Activated CD4-positive, alpha-beta T cell treated with anti-CD3 and anti-CD28 coated beads for 36 hours (primary cell): Measurements from ENCODE around the gene TPST1. TPM values are rescaled to one million over a fixed set of nuclear protein-coding genes. Genes with fewer than 3 reads are reported as not detected.

Source experiments
- ATAC-seq: fragments of 200-7000 bp; cut with Tn5 transposase; one replicate; pipeline ENCODE4 v1.10.0; 2021; ENCODE audit warnings: mild to moderate bottlenecking, moderate library complexity
- CTCF ChIA-PET: fragments of 350-600 bp; sonication (Branson Sonifier 250); formaldehyde crosslinking; loops from one replicate; lab custom pipeline; 2021; ENCODE audit warnings: antibody characterized with exemption; lab: Charles Lee
- POLR2A ChIA-PET: fragments of 350-600 bp; sonication (Branson Sonifier 250); formaldehyde crosslinking; loops from one replicate; lab custom pipeline; 2021; ENCODE audit warnings: antibody characterized with exemption, inconsistent platforms; lab: Charles Lee
- DNase-seq: peaks from one replicate; pipeline ENCODE4 v3.0.0-alpha.2; 2020
- H3K27ac Mint-ChIP-seq: one replicate; pipeline ENCODE4 v1.8.0; 2021; ENCODE audit warnings: mixed read lengths
- H3K27me3 Mint-ChIP-seq: one replicate; pipeline ENCODE4 v1.8.0; 2021; ENCODE audit warnings: mixed read lengths
- H3K36me3 Mint-ChIP-seq: one replicate; pipeline ENCODE4 v1.8.0; 2021; ENCODE audit warnings: low read depth, mixed read lengths
- H3K4me1 Mint-ChIP-seq: one replicate; pipeline ENCODE4 v1.8.0; 2021; ENCODE audit warnings: mixed read lengths
- H3K4me3 Mint-ChIP-seq: one replicate; pipeline ENCODE4 v1.8.0; 2021; ENCODE audit warnings: mild to moderate bottlenecking, moderate library complexity, mixed read lengths
- H3K9me3 Mint-ChIP-seq: one replicate; pipeline ENCODE4 v1.8.0; 2021; ENCODE audit warnings: low read depth, mixed read lengths
- intact Hi-C, 2 experiments: fragments of 100-400 bp; cut with DNase I in 1 of 2; cut with micrococcal nuclease in 1 of 2; formaldehyde crosslinking; loops; one replicate each; pipeline versions ENCODE4 v1.14.2 to v1.15.1; 2022 to 2024; cut with DNase I, micrococcal nuclease
- total RNA-seq, 2 experiments: library from RNA; stranded (reverse); gene quantifications; one replicate each; pipeline ENCODE4 v1.2.3, GENCODE V29; 2021

The TPST1 gene
- total RNA-seq, 2 experiments from 2014 or later: 1.0 to 1.1 TPM

- no peaks in the 10 kb centered on the region for H3K4me1 Mint-ChIP-seq
- intact Hi-C loops: no loop called here
- no peak for ATAC-seq
- peaks cover 2% of the 10 kb centered on the region for H3K36me3 Mint-ChIP-seq
- no peak for DNase-seq
- ChIA-PET CTCF (no interaction called here), POLR2A (no interaction called here)
- no peak overlapping the region for H3K27ac Mint-ChIP-seq
- no peak overlapping the region for H3K4me3 Mint-ChIP-seq
- no peaks in the 10 kb centered on the region for H3K27me3 Mint-ChIP-seq
- H3K9me3 Mint-ChIP-seq: peaks cover 6% of the 10 kb centered on the region
Measured at GRCh38 chr7:66297579-66297978, 92.4 kb downstream of the TPST1 start.

GRCh38 chr7:66301249-66301648, 96.1 kb downstream of the TPST1 start:
- DNase-seq: no peak
- CTCF ChIA-PET: interaction anchor here (0.7 kb wide), 1 partner anchor 10 kb away, joined by 3 read pairs; no protein-coding TSS in a partner anchor
- Mint-ChIP-seq H3K27ac (no peak overlapping the region), H3K9me3 (peaks cover 6% of the 10 kb centered on the region), H3K36me3 (peaks cover 2% of the 10 kb centered on the region), H3K4me1 (no peaks in the 10 kb centered on the region), H3K27me3 (no peaks in the 10 kb centered on the region), H3K4me3 (no peak overlapping the region)
- POLR2A ChIA-PET: no interaction called here
- no peak for ATAC-seq
- intact Hi-C loops: no loop called here

DNA sequence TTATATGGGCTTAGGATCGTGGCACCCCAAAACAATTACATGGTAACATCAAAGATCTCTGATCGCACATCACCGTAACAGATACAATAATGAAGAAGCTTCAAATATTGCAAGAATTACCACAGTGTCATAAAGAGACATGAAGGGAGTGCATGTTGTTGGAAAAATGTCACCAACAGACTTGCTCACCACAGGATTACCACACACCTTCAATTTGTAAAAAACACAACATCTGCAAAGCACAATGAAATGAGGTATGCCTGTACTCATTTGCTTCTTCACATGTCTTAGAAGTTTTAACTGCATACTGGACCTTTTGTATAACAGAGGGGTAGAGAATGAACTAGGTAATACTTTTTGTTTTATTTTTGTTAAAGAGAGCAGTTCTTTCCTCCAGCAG, 96.6 kb downstream of the TPST1 start:
- no peak overlapping the region for H3K27ac Mint-ChIP-seq
- CTCF ChIA-PET: interaction anchor here (0.7 kb wide), 1 partner anchor 10 kb away, joined by 3 read pairs; no protein-coding TSS in a partner anchor
- no peak overlapping the region for H3K4me3 Mint-ChIP-seq
- H3K4me1 Mint-ChIP-seq: no peaks in the 10 kb centered on the region
- H3K27me3 Mint-ChIP-seq: no peaks in the 10 kb centered on the region
- intact Hi-C loops: no loop called here
- peaks cover 6% of the 10 kb centered on the region for H3K9me3 Mint-ChIP-seq
- ATAC-seq (no peak), DNase-seq (no peak)
- POLR2A ChIA-PET: no interaction called here
- H3K36me3 Mint-ChIP-seq: peaks cover 2% of the 10 kb centered on the region

GRCh38 chr7:66303454-66304155, 98.5 kb downstream of the TPST1 start:
- ATAC-seq (no peak), DNase-seq (no peak)
- CTCF ChIA-PET: interaction anchor here (1.1 kb wide), 1 partner anchor 8 kb away, joined by 3 read pairs; no protein-coding TSS in a partner anchor
- Mint-ChIP-seq H3K27me3 (no peaks in the 10 kb centered on the region), H3K4me1 (no peaks in the 10 kb centered on the region), H3K9me3 (peaks cover 3% of the 10 kb centered on the region), H3K27ac (no peak overlapping the region), H3K36me3 (no peaks in the 10 kb centered on the region), H3K4me3 (no peak overlapping the region)
- POLR2A ChIA-PET: no interaction called here
- intact Hi-C loops: no loop called here

GRCh38 chr7:66304536-66304935, 99.4 kb downstream of the TPST1 start:
- Mint-ChIP-seq H3K9me3 (peaks cover under 1% of the 10 kb centered on the region), H3K36me3 (no peaks in the 10 kb centered on the region), H3K4me1 (no peaks in the 10 kb centered on the region), H3K27ac (no peak overlapping the region), H3K27me3 (no peaks in the 10 kb centered on the region), H3K4me3 (no peak overlapping the region)
- ChIA-PET CTCF (interaction anchor here (1.1 kb wide), 1 partner anchor 9 kb away, joined by 3 read pairs; no protein-coding TSS in a partner anchor), POLR2A (no interaction called here)
- ATAC-seq (no peak), DNase-seq (no peak)
- intact Hi-C loops: no loop called here

- Mint-ChIP-seq H3K9me3 (no peaks in the 10 kb centered on the region), H3K4me1 (no peaks in the 10 kb centered on the region), H3K27me3 (no peaks in the 10 kb centered on the region), H3K36me3 (no peaks in the 10 kb centered on the region), H3K4me3 (no peak overlapping the region), H3K27ac (no peak overlapping the region)
- ATAC-seq: no peak
- intact Hi-C loops: no loop called here
- CTCF ChIA-PET: no interaction called here
- POLR2A ChIA-PET: no interaction called here
- DNase-seq: no peak
Measured at GRCh38 chr7:66306243-66306642, 101.1 kb downstream of the TPST1 start.

DNA sequence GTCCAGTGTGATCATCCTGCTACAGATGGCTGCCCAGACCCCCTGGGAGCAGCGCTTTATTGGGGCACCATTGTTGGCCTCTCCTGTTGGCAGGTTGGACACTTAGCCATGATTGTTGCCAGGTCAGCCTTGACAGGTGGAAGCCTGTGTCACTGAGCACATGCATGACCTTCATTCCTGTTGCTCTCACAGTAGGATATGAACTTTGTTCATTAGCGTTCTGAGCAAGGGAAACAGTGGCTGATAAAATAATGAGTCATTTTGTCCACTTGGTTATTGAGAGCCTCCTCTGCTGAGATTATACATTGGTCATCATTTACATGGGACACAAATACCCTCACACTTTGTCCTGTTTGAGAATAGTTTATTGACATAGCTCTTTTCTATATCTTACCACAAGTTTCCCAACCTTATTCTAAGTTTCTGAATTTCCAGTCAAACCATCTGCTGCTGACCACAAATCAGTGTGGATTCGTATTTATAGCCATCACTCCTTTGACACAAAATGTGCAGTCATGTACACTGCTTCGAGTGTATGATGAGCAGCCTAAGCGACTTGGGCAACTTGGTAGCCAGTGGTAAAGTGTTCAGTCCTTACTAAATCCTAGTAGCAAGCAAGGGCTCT, 102.6 kb downstream of the TPST1 start:
- intact Hi-C loops: no loop called here
- no peaks in the 10 kb centered on the region for H3K36me3 Mint-ChIP-seq
- no peaks in the 10 kb centered on the region for H3K9me3 Mint-ChIP-seq
- H3K27me3 Mint-ChIP-seq: peaks cover 2% of the 10 kb centered on the region
- H3K27ac Mint-ChIP-seq: no peak overlapping the region
- no peak for ATAC-seq
- H3K4me3 Mint-ChIP-seq: no peak overlapping the region
- CTCF ChIA-PET: no interaction called here
- DNase-seq: no peak
- H3K4me1 Mint-ChIP-seq: no peaks in the 10 kb centered on the region
- POLR2A ChIA-PET: no interaction called here

- Mint-ChIP-seq H3K27ac (no peak overlapping the region), H3K27me3 (peaks cover 3% of the 10 kb centered on the region), H3K4me3 (no peak overlapping the region), H3K36me3 (no peaks in the 10 kb centered on the region), H3K4me1 (no peaks in the 10 kb centered on the region), H3K9me3 (no peaks in the 10 kb centered on the region)
- ChIA-PET POLR2A (no interaction called here), CTCF (interaction anchor here (0.9 kb wide), 2 partner anchors 12 to 71 kb away, joined by 3 read pairs; no protein-coding TSS in a partner anchor)
- DNase-seq (no peak), ATAC-seq (no peak)
- intact Hi-C loops: no loop called here
Measured at GRCh38 chr7:66308411-66308810, 103.3 kb downstream of the TPST1 start.

DNA sequence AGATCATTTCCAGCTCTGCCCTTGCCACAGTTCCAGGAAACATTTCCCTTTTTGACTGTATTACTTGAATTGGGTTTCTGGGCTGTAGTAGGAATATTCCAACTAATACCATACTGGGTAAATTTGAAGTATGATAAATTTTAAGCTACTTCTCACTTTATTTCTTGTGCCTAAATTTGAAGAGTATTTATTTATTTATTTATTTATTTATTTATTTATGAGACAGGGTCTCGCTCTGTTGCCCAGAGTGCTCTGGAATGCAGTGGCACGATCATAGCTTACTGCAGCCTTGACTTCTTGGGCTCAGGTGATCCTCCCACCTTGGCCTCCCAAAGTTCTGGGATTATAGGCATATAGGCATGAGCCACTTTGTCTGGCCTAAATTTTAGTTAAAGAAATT, 105.5 kb downstream of the TPST1 start:
- Mint-ChIP-seq H3K9me3 (no peaks in the 10 kb centered on the region), H3K4me3 (no peak overlapping the region), H3K36me3 (no peaks in the 10 kb centered on the region), H3K27me3 (peaks cover 7% of the 10 kb centered on the region), H3K27ac (no peak overlapping the region), H3K4me1 (no peaks in the 10 kb centered on the region)
- no peak for ATAC-seq
- intact Hi-C loops: no loop called here
- no peak for DNase-seq
- ChIA-PET CTCF (no interaction called here), POLR2A (no interaction called here)

GRCh38 chr7:66313886-66314568, 108.9 kb downstream of the TPST1 start:
- no peak overlapping the region for H3K27ac Mint-ChIP-seq
- no peak for ATAC-seq

DNA sequence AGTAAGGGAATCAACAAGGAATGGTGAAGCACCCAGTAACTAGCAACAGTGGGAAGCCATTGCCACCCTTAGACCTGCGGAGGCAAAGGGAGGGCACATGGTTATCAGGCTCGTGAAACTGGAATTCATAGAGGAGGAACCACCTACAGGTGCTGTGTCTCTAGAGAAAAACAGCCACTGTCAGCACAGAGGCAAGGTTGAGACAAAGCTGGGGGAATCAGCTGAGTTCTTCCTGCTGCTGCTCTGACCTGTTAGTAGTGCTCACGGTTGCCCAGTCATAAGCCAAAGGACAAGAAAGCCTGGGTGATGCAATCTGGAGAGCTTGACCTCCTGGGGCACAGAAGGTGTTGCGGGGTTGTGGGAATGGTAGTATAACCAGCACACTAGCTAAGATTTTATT, 110.1 kb downstream of the TPST1 start:
- no peak for ATAC-seq
- Mint-ChIP-seq H3K4me3 (no peak overlapping the region), H3K9me3 (no peaks in the 10 kb centered on the region), H3K27me3 (peaks cover 7% of the 10 kb centered on the region), H3K4me1 (no peaks in the 10 kb centered on the region), H3K36me3 (no peaks in the 10 kb centered on the region), H3K27ac (no peak overlapping the region)
- intact Hi-C loops: no loop called here
- POLR2A ChIA-PET: no interaction called here
- CTCF ChIA-PET: no interaction called here
- no peak for DNase-seq

More at GRCh38 chr7:66313886-66314568, 108.9 kb downstream of the TPST1 start:
- Mint-ChIP-seq H3K36me3 (no peaks in the 10 kb centered on the region), H3K4me3 (no peak overlapping the region), H3K9me3 (no peaks in the 10 kb centered on the region), H3K27me3 (peaks cover 7% of the 10 kb centered on the region), H3K4me1 (no peaks in the 10 kb centered on the region)
- DNase-seq: no peak
- intact Hi-C loops: no loop called here
- ChIA-PET POLR2A (no interaction called here), CTCF (no interaction called here)
